Natural killer cell (primary cell): Measurements from ENCODE around the gene THEMIS. TPM values are rescaled to one million over a fixed set of nuclear protein-coding genes. Genes with fewer than 3 reads are reported as not detected.

Experiments
- ATAC-seq, 3 donors: fragments of 150-1000 bp in 2 of 3; fragments of 200-7000 bp in 1 of 3; cut with Tn5 transposase; 1 replicate in 1 of 3; 2 replicates in 2 of 3; pipeline ENCODE4 v1.10.0; 2021; ENCODE audit warnings: mild to moderate bottlenecking in 2 of 3, moderate library complexity in 2 of 3
- DNase-seq, 2 donors: peaks; one replicate each; pipeline versions ENCODE4 v3.0.0 to v3.0.0-alpha.2; 2013 to 2021; ENCODE audit warnings: mixed read lengths in 1 of 2
- H3K27ac ChIP-seq: one replicate; pipeline ENCODE4 v1.5.1; 2013; ENCODE audit warnings: mild to moderate bottlenecking, low read length
- H3K27me3 ChIP-seq: one replicate; pipeline ENCODE4 v1.6.1; 2013; ENCODE audit warnings: low read length; ENCODE audit not compliant: control insufficient read depth, insufficient read depth
- H3K36me3 ChIP-seq: one replicate; pipeline ENCODE4 v1.6.1; 2013; ENCODE audit warnings: low read length; ENCODE audit not compliant: control insufficient read depth, insufficient read depth
- H3K4me1 ChIP-seq: one replicate; pipeline ENCODE4 v1.6.1; 2013; ENCODE audit warnings: low read length; ENCODE audit not compliant: control insufficient read depth, insufficient read depth
- H3K4me3 ChIP-seq: one replicate; pipeline ENCODE4 v1.5.1; 2013; ENCODE audit warnings: low read length
- H3K9me3 ChIP-seq: one replicate; pipeline ENCODE4 v1.6.1; 2013; ENCODE audit warnings: low read length; ENCODE audit not compliant: control insufficient read depth, insufficient read depth
- H3K27ac Mint-ChIP-seq, 2 donors: one replicate each; pipeline ENCODE4 v1.8.0; 2022; ENCODE audit warnings: mild to moderate bottlenecking in 2 of 2, mixed read lengths in 2 of 2, moderate library complexity in 1 of 2
- H3K27me3 Mint-ChIP-seq, 2 donors: one replicate each; pipeline ENCODE4 v1.8.0; 2022; ENCODE audit warnings: low read depth in 2 of 2, mixed read lengths in 2 of 2
- H3K36me3 Mint-ChIP-seq: one replicate; pipeline ENCODE4 v1.8.0; 2022; ENCODE audit warnings: mixed read lengths
- H3K4me1 Mint-ChIP-seq, 2 donors: one replicate each; pipeline ENCODE4 v1.8.0; 2022; ENCODE audit warnings: mixed read lengths in 2 of 2
- H3K4me3 Mint-ChIP-seq: one replicate; pipeline ENCODE4 v1.8.0; 2022; ENCODE audit warnings: mild to moderate bottlenecking, moderate library complexity, mixed read lengths
- H3K9me3 Mint-ChIP-seq, 2 donors: one replicate each; pipeline ENCODE4 v1.8.0; 2022; ENCODE audit warnings: mixed read lengths in 2 of 2
- WGBS: methylation state at CpG from one replicate; pipeline ENCODE4 v1.1.7; 2013; ENCODE audit warnings: missing lambda C conversion rate; ENCODE audit not compliant: insufficient coverage; 5-methylcytosine and 5-hydroxymethylcytosine counted together
- intact Hi-C: fragments of 100-400 bp; cut with micrococcal nuclease; formaldehyde crosslinking; loops from one replicate; pipeline ENCODE4 v1.14.2; 2022
- total RNA-seq, 4 donors: library from RNA; stranded (reverse); fragments of 120-200 nt in 1 of 4; gene quantifications; one replicate each; pipeline versions ENCODE4 v1.2.3 to v1.2.4, GENCODE V29; 2013 to 2022
- TF ChIP-seq, protein P1 (sequence below): fragments of 200-600 bp; IDR thresholded peaks from one replicate; pipeline ENCODE4 v1.8.0; 2022; ENCODE audit warnings: antibody characterized with exemption

THEMIS gene
- total RNA-seq, 3 donors from 2014 or later (not counting 1 experiment from before 2014, with no cell fraction given), result 0.82 to 11.7 (median 1.7) TPM

DNA sequence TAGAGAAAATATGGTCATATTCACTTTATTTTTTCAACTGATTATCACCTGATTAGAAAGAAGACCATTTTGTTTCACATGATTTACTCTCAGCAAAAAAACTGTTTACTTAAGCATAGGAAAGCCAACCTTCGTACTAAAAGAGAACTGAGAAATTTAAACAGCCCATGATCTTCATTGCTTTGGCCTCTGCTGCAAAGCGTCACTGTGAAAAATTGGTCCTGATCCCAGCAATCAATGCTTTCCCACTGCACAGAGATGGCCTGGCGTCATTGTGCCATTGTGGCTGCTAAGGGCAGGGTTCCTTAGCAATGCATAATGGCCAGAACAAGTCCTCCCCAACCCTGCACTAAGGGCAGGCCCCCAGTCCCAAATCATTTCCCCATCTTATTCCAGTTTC is 19.9 kb upstream of the THEMIS start:
- TF ChIP-seq, protein P1, sequence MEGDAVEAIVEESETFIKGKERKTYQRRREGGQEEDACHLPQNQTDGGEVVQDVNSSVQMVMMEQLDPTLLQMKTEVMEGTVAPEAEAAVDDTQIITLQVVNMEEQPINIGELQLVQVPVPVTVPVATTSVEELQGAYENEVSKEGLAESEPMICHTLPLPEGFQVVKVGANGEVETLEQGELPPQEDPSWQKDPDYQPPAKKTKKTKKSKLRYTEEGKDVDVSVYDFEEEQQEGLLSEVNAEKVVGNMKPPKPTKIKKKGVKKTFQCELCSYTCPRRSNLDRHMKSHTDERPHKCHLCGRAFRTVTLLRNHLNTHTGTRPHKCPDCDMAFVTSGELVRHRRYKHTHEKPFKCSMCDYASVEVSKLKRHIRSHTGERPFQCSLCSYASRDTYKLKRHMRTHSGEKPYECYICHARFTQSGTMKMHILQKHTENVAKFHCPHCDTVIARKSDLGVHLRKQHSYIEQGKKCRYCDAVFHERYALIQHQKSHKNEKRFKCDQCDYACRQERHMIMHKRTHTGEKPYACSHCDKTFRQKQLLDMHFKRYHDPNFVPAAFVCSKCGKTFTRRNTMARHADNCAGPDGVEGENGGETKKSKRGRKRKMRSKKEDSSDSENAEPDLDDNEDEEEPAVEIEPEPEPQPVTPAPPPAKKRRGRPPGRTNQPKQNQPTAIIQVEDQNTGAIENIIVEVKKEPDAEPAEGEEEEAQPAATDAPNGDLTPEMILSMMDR, result no peak
- Mint-ChIP-seq H3K36me3 (no peaks in the 10 kb centered on the region), H3K4me3 (no peak overlapping the region), H3K27ac (no peak overlapping the region), H3K27me3 (no peaks in the 10 kb centered on the region), H3K9me3 (no peaks in the 10 kb centered on the region), H3K4me1 (peaks cover 30 to 39% of the 10 kb centered on the region in 2 donors)
- intact Hi-C loops, result no loop called here
- Histone ChIP-seq H3K4me3 (no peak overlapping the region), H3K27ac (no peak overlapping the region), H3K36me3 (no peaks in the 10 kb centered on the region), H3K27me3 (no peaks in the 10 kb centered on the region), H3K4me1 (no peaks in the 10 kb centered on the region), H3K9me3 (no peaks in the 10 kb centered on the region)
- ATAC-seq (no peak), DNase-seq (no peak)
- 92% methylated on average over 3 of the region's 3 CpGs for WGBS

GRCh38 chr6:127918506-127919427 is 17.9 kb upstream of the THEMIS start:
- peaks cover 19 to 27% of the 10 kb centered on the region in 2 donors for H3K4me1 Mint-ChIP-seq
- no peaks in the 10 kb centered on the region for H3K36me3 Mint-ChIP-seq
- Histone ChIP-seq H3K4me1 (no peaks in the 10 kb centered on the region), H3K36me3 (no peaks in the 10 kb centered on the region), H3K4me3 (peak overlapping the region; percentile 23), H3K27ac (no peak overlapping the region), H3K27me3 (no peaks in the 10 kb centered on the region), H3K9me3 (no peaks in the 10 kb centered on the region)
- peak overlapping the region; percentile 11 for H3K4me3 Mint-ChIP-seq
- no peak overlapping the region for H3K27ac Mint-ChIP-seq
- DNase-seq (peak in 1 of 2 donors; percentile 74), ATAC-seq (peak in 1 of 3 donors; percentile 26)
- TF ChIP-seq, protein P1, result no peak
- intact Hi-C loops, result no loop called here
- no peaks in the 10 kb centered on the region for H3K27me3 Mint-ChIP-seq
- WGBS, result 50% methylated on average over 1 of the region's 3 CpGs
- H3K9me3 Mint-ChIP-seq, result no peaks in the 10 kb centered on the region

DNA sequence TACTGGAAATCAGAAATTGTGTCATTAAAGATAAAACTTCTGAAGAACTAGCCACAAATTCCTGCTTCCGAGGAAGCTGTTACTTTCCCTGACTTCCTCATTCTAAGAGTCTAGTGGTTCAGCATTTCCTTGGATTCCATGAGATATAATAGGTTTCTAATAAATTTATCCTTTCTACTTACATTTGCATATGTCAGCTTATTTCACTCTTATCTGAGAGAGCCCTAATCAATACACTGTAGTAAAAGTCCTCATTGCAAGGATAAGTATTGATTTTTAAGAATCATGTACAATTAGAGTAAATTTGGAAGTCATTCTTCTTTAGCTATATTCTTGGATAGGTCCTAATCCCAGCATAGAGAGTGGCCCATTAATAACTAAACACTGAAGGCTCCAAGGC is 16.9 kb upstream of the THEMIS start:
- no peaks in the 10 kb centered on the region for H3K36me3 ChIP-seq
- H3K4me3 ChIP-seq, result peak overlapping the region; percentile 23
- WGBS, result 86% methylated on average over 1 of the region's 1 CpG
- TF ChIP-seq, protein P1, result no peak
- ATAC-seq (no peak), DNase-seq (no peak)
- H3K27ac ChIP-seq, result no peak overlapping the region
- H3K4me1 ChIP-seq, result no peaks in the 10 kb centered on the region
- H3K9me3 Mint-ChIP-seq, result no peaks in the 10 kb centered on the region
- no peaks in the 10 kb centered on the region for H3K9me3 ChIP-seq
- intact Hi-C loops, result no loop called here
- H3K4me1 Mint-ChIP-seq, result peaks cover 11 to 20% of the 10 kb centered on the region in 2 donors
- H3K4me3 Mint-ChIP-seq, result no peak overlapping the region
- H3K27me3 Mint-ChIP-seq, result no peaks in the 10 kb centered on the region
- H3K36me3 Mint-ChIP-seq, result no peaks in the 10 kb centered on the region
- H3K27me3 ChIP-seq, result no peaks in the 10 kb centered on the region
- no peak overlapping the region for H3K27ac Mint-ChIP-seq
